ENCODE measurements around the gene DGCR8. TPM values are rescaled to one million over a fixed set of nuclear protein-coding genes. Genes with fewer than 3 reads are reported as not detected.
A peak's percentile ranks its signal among the peaks of the same experiment; 100 is the strongest.

The DGCR8 gene
- total and polyA plus RNA-seq, 2 of the 4 experiments (the other 2 are of a cell fraction), result 16.7 to 25.3 TPM

GRCh38 chr22:20035375-20036083, 44.5 kb upstream of the DGCR8 start:
- Histone ChIP-seq H3K23ac (ENCODE audit: low read depth, low read length) (no peak overlapping the region), H3K4me2 (ENCODE audit: low read depth, low read length) (no peak overlapping the region), H3K4me1 (ENCODE audit: control insufficient read depth, insufficient read depth, low read length) (peaks cover 3% of the 10 kb centered on the region; the same call in 1 of the 2 replicates), H4K5ac (ENCODE audit: low read depth, low read length) (no peak overlapping the region), H2BK5ac (ENCODE audit: low read depth, low read length, poor library complexity, severe bottlenecking) (no peak overlapping the region), H3K79me1 (ENCODE audit: low read depth in 1 of 2, low read length in 2 of 2) (peaks cover 10 to 53% of the 10 kb centered on the region in 2 experiments), H3K36me3 (ENCODE audit: control insufficient read depth, insufficient read depth, low read length) (peaks cover 39% of the 10 kb centered on the region), H2AK9ac (replicated peaks; ENCODE audit: low read depth, low read length, poor library complexity) (no peak overlapping the region), H2BK120ac (ENCODE audit: low read depth, low read length) (no peak overlapping the region), H3K9me1 (ENCODE audit: insufficient read depth, low read length) (peaks cover 15% of the 10 kb centered on the region; the same call in 1 of the 2 replicates), H3K9me3 (ENCODE audit: control insufficient read depth, insufficient read depth, low read length) (no peaks in the 10 kb centered on the region), H3K9ac (ENCODE audit: low read depth, low read length) (no peak overlapping the region), H3K27me3 (ENCODE audit: control insufficient read depth, insufficient read depth, low read length) (no peaks in the 10 kb centered on the region), H3K27ac (ENCODE audit: insufficient read depth, low read length) (no peak overlapping the region), H2AFZ (replicated peaks; ENCODE audit: low read length, poor library complexity) (peak overlapping the region; percentile 59), H4K91ac (ENCODE audit: insufficient read depth, low read depth, low read length) (no peak overlapping the region), H3K4me3 (ENCODE audit: insufficient read depth, low read depth, low read length) (no peak overlapping the region), H4K20me1 (ENCODE audit: insufficient read depth, low read length) (peaks cover 45% of the 10 kb centered on the region), H3K4ac (ENCODE audit: low read depth, low read length) (no peak overlapping the region), H2BK20ac (ENCODE audit: low read depth, low read length) (no peak overlapping the region), H4K8ac (ENCODE audit: low read depth in 2 of 2, low read length in 2 of 2) (no peak overlapping the region), H3K18ac (ENCODE audit: low read depth, low read length) (no peak overlapping the region), H2AK5ac (ENCODE audit: low read depth, low read length) (no peak overlapping the region), H2BK15ac (ENCODE audit: low read depth, low read length) (no peak overlapping the region), H3K14ac (replicated peaks; ENCODE audit: low read depth, low read length) (no peak overlapping the region), H3K56ac (ENCODE audit: extremely low read depth, insufficient read depth, low read length) (no peak overlapping the region)
- no peak for TF ChIP-seq BHLHE40 (IDR thresholded peaks at IDR 0.05; ENCODE audit: low read depth, low read length)
- no peak for TF ChIP-seq FOS (IDR thresholded peaks at IDR 0.05; ENCODE audit: low read depth, low read length)
- no peak for TF ChIP-seq MXI1 (IDR thresholded peaks at IDR 0.05; ENCODE audit: borderline replicate concordance, low read depth, low read length)
- TF ChIP-seq NFE2L2 (IDR thresholded peaks at IDR 0.05; ENCODE audit: low read depth, low read length), result no peak
- no peak for TF ChIP-seq RCOR1 (IDR thresholded peaks at IDR 0.05; ENCODE audit: insufficient replicate concordance, low read length)
- TF ChIP-seq CHD1 (IDR thresholded peaks at IDR 0.05; ENCODE audit: low read depth, low read length), result no peak
- no peak for TF ChIP-seq RFX5 (IDR thresholded peaks at IDR 0.05; ENCODE audit: low read depth, low read length)
- TF ChIP-seq ELK1 (IDR thresholded peaks at IDR 0.05; ENCODE audit: borderline replicate concordance, low read depth, low read length), result no peak
- no peak for TF ChIP-seq SMC3 (IDR thresholded peaks at IDR 0.05; ENCODE audit: low read depth, low read length)
- 82% methylated on average over 11 of the region's 16 CpGs; no CpG with 5 or more reads in 1 of the 2 experiments for WGBS, 2 experiments (ENCODE audit: extremely low coverage in 2 of 2, insufficient read length in 1 of 2)
- ChIA-PET CTCF (no interaction called here), POLR2A (ENCODE audit: unreplicated experiment) (no interaction called here)
- intact Hi-C loops (cut with micrococcal nuclease), result no loop called here
- BruUV-seq (replicated peaks), result no TSS peak
- dilution Hi-C loops (cut with HindIII; ENCODE audit: low sequenced_read_pairs, unreplicated experiment), result no loop called here
- in situ Hi-C loops (cut with MboI; ENCODE audit: low sequenced_read_pairs), result no loop called here
- DNase-seq (no peak), ATAC-seq (ENCODE audit: low read depth) (no peak)
